Stomach smooth muscle (tissue), 2 donors: Measurements from ENCODE around the gene PTPN23.

Experiments used
- H3K27ac ChIP-seq: one replicate; pipeline ENCODE4 v1.7.0; 2013; ENCODE audit warnings: mild to moderate bottlenecking, low read length, inconsistent platforms
- H3K27me3 ChIP-seq, 2 donors: one replicate each; pipeline ENCODE4 v1.7.0; 2013; ENCODE audit warnings: low read length in 2 of 2; ENCODE audit not compliant: insufficient read depth in 2 of 2, control insufficient read depth in 1 of 2
- H3K36me3 ChIP-seq, 2 donors: one replicate each; pipeline ENCODE4 v1.7.0; 2013; ENCODE audit warnings: low read length in 2 of 2; ENCODE audit not compliant: control insufficient read depth in 2 of 2, insufficient read depth in 2 of 2
- H3K4me1 ChIP-seq: one replicate; pipeline ENCODE4 v1.7.0; 2013; ENCODE audit warnings: low read length; ENCODE audit not compliant: control insufficient read depth, insufficient read depth
- H3K4me3 ChIP-seq, 2 donors: one replicate each; pipeline ENCODE4 v1.7.0; 2013; ENCODE audit warnings: low read length in 2 of 2
- H3K9ac ChIP-seq, 2 donors: one replicate each; pipeline ENCODE4 v1.7.0; 2013; ENCODE audit warnings: low read length in 2 of 2, mild to moderate bottlenecking in 1 of 2
- H3K9me3 ChIP-seq, 2 donors: one replicate each; pipeline ENCODE4 v1.7.0; 2013; ENCODE audit warnings: low read length in 2 of 2; ENCODE audit not compliant: control insufficient read depth in 2 of 2
- donor health status: healthy.
- donor health status: Pancreatic carcinoma.

Gene PTPN23

GRCh38 chr3:47405820-47406761 lies 25.3 kb downstream of the PTPN23 start:
- Histone ChIP-seq H3K27me3 (no peaks in the 10 kb centered on the region), H3K4me3 (no peak overlapping the region), H3K9ac (no peak overlapping the region), H3K4me1 (peaks cover 16% of the 10 kb centered on the region), H3K27ac (peak overlapping the region; percentile 58), H3K36me3 (peaks cover 18 to 34% of the 10 kb centered on the region in 2 donors), H3K9me3 (no peaks in the 10 kb centered on the region)

GRCh38 chr3:47406762-47407149 lies 25.9 kb downstream of the PTPN23 start:
- Histone ChIP-seq H3K4me1 (peaks cover 16% of the 10 kb centered on the region), H3K9ac (no peak overlapping the region), H3K27ac (no peak overlapping the region), H3K9me3 (no peaks in the 10 kb centered on the region), H3K36me3 (peaks cover 25 to 37% of the 10 kb centered on the region in 2 donors), H3K27me3 (no peaks in the 10 kb centered on the region), H3K4me3 (no peak overlapping the region)

GRCh38 chr3:47407237-47407636 lies 26.4 kb downstream of the PTPN23 start:
- Histone ChIP-seq H3K27me3 (no peaks in the 10 kb centered on the region), H3K36me3 (peaks cover 27 to 40% of the 10 kb centered on the region in 2 donors), H3K27ac (no peak overlapping the region), H3K4me3 (no peak overlapping the region), H3K9me3 (no peaks in the 10 kb centered on the region), H3K9ac (no peak overlapping the region), H3K4me1 (peaks cover 16% of the 10 kb centered on the region)

GRCh38 chr3:47407896-47408838 lies 27.3 kb downstream of the PTPN23 start:
- Histone ChIP-seq H3K4me1 (peaks cover 16% of the 10 kb centered on the region), H3K27me3 (no peaks in the 10 kb centered on the region), H3K27ac (no peak overlapping the region), H3K9ac (no peak overlapping the region), H3K36me3 (peaks cover 34 to 48% of the 10 kb centered on the region in 2 donors), H3K4me3 (no peak overlapping the region), H3K9me3 (no peaks in the 10 kb centered on the region)

- H3K4me1 ChIP-seq: peaks cover 16% of the 10 kb centered on the region
- H3K4me3 ChIP-seq: no peak overlapping the region
- no peaks in the 10 kb centered on the region for H3K9me3 ChIP-seq
- no peaks in the 10 kb centered on the region for H3K27me3 ChIP-seq
- H3K27ac ChIP-seq: no peak overlapping the region
- no peak overlapping the region for H3K9ac ChIP-seq
- peaks cover 39 to 53% of the 10 kb centered on the region in 2 donors for H3K36me3 ChIP-seq
Observed at GRCh38 chr3:47408839-47409229, 28.0 kb downstream of the PTPN23 start.

GRCh38 chr3:47409284-47409683 lies 28.5 kb downstream of the PTPN23 start:
- Histone ChIP-seq H3K27ac (no peak overlapping the region), H3K9me3 (no peaks in the 10 kb centered on the region), H3K4me3 (no peak overlapping the region), H3K9ac (no peak overlapping the region), H3K27me3 (no peaks in the 10 kb centered on the region), H3K36me3 (peaks cover 43 to 58% of the 10 kb centered on the region in 2 donors), H3K4me1 (peaks cover 16% of the 10 kb centered on the region)

- Histone ChIP-seq H3K9me3 (no peaks in the 10 kb centered on the region), H3K36me3 (peaks cover 46 to 62% of the 10 kb centered on the region in 2 donors), H3K4me3 (no peak overlapping the region), H3K27ac (no peak overlapping the region), H3K4me1 (peaks cover 14% of the 10 kb centered on the region), H3K27me3 (no peaks in the 10 kb centered on the region), H3K9ac (no peak overlapping the region)
Observed at GRCh38 chr3:47409688-47410416, 29.0 kb downstream of the PTPN23 start.

GRCh38 chr3:47410417-47410720 lies 29.5 kb downstream of the PTPN23 start:
- Histone ChIP-seq H3K27me3 (no peaks in the 10 kb centered on the region), H3K36me3 (peaks cover 51 to 67% of the 10 kb centered on the region in 2 donors), H3K9me3 (no peaks in the 10 kb centered on the region), H3K27ac (no peak overlapping the region), H3K4me3 (no peak overlapping the region), H3K9ac (no peak overlapping the region), H3K4me1 (peaks cover 9% of the 10 kb centered on the region)

- Histone ChIP-seq H3K36me3 (peaks cover 58 to 68% of the 10 kb centered on the region in 2 donors), H3K27ac (no peak overlapping the region), H3K9me3 (no peaks in the 10 kb centered on the region), H3K4me1 (peaks cover 4% of the 10 kb centered on the region), H3K9ac (no peak overlapping the region), H3K4me3 (no peak overlapping the region), H3K27me3 (no peaks in the 10 kb centered on the region)
Observed at GRCh38 chr3:47410801-47411646, 30.2 kb downstream of the PTPN23 start.
